Right ventricle myocardium superior (tissue), 1 donor: ENCODE results near the gene NOD2. TPM values are rescaled to one million over a fixed set of nuclear protein-coding genes. Genes with fewer than 3 reads are reported as not detected.

ENCODE experiments used
- ATAC-seq: fragments of 200-7000 bp; cut with Tn5 transposase; one replicate; pipeline ENCODE4 v1.9.1; 2020; ENCODE audit warnings: mild to moderate bottlenecking; ENCODE audit not compliant: poor library complexity
- DNase-seq: peaks from one replicate; pipeline ENCODE4 v3.0.0-alpha.2; 2020
- intact Hi-C: fragments of 100-400 bp; cut with DNase I; formaldehyde crosslinking; loops from one replicate; pipeline ENCODE4 v1.11.2; 2022
- long read RNA-seq: library from polyadenylated mRNA; unstranded; transcript quantifications from one replicate; pipeline ENCODE4 v2.0.0, GENCODE V29; 2021
- total RNA-seq: library from RNA; stranded (reverse); fragmentation: NEBNext Ultra II Directional; extraction: Animal tissue kit (Norgen Biotek cat#: 25700); gene quantifications from one replicate; pipeline ENCODE4 v1.2.1, GENCODE V29; 2021
- donor health status: DM: no; HTN: yes; CAD: no; lungs with severe emphysema.

NOD2 gene
- 0.48 TPM for total RNA-seq
- long read RNA-seq, partial matches to known transcripts = 0 of 1 reads
- long read RNA-seq, other reads (novel, unspliced or antisense) = 1 of 1 reads

DNA sequence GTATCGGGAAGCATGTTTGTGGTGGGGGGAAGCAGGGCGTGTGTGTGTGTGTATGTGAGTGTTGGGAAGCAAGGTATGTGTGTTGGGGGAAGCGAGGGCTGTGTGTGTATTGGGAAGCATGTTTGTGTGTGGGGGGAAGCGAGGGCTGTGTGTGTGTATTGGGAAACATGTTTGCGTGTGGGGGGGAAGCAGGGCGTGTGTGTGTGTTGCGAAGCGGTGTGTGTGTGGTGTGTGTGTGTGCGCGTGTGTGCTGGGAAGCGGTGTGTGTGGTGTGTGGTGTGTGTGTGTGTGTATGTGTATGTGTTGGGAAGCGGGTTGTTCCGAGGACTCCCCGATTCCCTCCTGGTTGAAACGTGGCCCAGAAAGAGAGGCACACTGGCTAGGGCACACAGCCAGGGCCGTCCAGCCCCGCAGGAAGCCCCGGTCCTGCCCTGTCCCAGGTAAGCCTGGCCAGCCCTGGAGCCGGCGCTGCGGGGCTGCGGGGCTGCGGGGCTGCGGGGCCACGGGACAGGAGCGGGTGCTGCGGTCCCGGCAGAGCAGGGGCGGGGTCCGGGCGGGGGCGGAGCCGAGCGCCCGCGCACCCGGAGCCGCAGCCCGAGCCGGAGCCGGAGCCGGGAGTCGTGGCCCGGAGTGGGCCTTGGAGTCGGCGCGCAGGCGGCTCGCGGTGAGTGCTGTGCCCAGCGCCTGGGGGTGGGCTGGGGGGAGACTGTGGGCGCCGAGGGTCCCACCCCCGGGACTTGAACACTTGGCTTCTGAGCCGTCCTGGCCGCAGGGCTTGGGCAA is at the start of gene NOD2:
Gene NOD2, plus strand, starts transcription at position 608 of the 783 bp plus-strand sequence. CDS start 5,890 bp downstream, outside the sequence.
- intact Hi-C loops = no loop called here
- ATAC-seq (peak; percentile 57), DNase-seq (no peak)

DNA sequence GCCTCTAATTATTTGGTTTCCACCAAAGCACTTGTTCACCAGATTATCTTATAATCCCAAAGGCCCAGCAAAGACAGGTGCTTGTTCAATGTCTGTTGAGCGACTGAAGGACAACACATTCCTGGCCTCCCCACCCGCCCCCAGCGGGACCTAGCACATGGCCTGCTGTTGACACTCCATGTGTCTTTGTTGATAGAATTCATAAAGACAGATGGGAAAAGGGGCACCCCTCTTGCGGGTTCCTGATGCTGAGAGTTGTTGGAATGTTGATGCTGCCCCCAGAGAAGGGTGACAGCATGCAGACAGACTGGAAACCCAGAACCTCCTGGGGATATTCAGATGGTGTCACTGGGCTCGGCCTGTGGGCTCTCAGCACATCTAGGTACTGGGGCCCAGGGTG is 49.2 kb upstream of the NOD2 start:
- DNase-seq (no peak), ATAC-seq (no peak)
- intact Hi-C loops = no loop called here

DNA sequence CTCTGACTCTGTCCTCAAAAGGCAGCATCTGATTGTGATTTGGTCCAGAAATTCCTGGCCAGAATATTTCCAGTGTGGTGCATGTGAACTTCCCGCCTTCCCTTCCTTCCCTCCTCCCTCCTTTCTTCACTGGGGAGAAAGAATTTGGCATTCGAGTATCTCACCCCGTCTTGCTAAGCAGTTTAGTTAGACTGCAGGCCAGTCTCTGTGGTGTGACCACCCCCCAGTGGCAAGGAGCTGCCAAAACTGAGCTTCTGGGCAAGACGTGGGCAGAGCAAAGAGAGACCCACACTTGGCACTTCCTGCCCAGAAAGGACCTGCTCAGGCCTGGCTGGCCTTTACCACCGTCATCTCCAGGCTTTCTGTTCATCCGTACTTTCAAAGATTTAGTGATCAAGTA is 48.7 kb upstream of the NOD2 start:
- intact Hi-C loops = no loop called here
- ATAC-seq (peak; percentile 60), DNase-seq (no peak)

- intact Hi-C loops = no loop called here
- ATAC-seq (no peak), DNase-seq (no peak)
These were observed 47.7 kb upstream of the NOD2 start for GRCh38 chr16:50645563-50646220.

DNA sequence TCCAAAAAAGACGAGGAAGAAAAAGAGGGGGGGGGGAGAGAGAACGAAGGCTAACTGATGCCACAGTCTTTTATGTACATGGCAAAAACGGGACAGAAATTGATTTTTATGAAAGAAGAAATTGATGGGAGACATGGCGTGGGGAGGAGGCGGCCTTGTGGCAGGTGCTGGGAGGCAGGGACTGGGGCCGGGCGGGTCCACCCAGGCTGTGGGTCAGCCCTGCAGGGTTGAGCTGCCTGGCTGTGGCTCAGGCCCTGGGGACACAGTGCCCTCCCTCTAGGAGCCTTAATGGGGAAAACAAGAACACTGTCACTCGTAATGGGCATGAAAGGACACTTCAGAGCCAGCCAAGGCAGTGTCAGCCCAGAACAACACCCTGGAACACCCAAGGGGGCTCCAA is 47.1 kb upstream of the NOD2 start:
- no peak for ATAC-seq
- DNase-seq = no peak
- intact Hi-C loops = no loop called here

DNA sequence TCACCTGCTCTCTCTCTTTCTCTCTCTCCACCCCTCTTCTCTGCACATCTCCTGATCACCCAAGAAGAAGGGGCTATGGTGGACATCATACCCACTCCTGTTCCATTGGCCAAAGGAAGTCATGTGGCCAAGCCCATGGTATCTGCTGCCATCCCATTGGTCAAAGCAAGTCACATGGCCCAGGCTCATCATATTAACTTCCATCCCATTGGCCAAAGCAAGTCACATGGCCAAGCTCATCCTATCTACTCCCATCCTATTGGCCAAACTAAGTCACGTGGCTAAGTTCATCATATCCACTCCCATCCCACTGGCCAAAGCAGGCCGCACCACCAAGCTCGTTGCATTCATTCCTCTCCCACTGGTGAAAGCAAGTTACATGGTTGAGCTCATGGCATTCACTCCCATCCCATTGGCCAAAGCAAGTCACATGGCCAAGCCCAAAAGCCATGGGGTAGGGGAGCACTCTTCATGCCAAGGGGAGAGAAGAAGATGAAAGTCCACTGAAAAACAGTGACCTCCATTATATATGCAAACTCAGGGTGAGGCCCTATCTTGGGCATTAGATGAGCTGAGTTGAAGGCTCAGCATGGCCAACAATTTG is 41.5 kb upstream of the NOD2 start:
- DNase-seq (no peak), ATAC-seq (no peak)
- intact Hi-C loops = no loop called here

GRCh38 chr16:50652836-50653425 is 40.5 kb upstream of the NOD2 start:
- ATAC-seq = no peak
- intact Hi-C loops = no loop called here
- no peak for DNase-seq

- DNase-seq (no peak), ATAC-seq (no peak)
These were observed 39.5 kb upstream of the NOD2 start for GRCh38 chr16:50653633-50654519.

DNA sequence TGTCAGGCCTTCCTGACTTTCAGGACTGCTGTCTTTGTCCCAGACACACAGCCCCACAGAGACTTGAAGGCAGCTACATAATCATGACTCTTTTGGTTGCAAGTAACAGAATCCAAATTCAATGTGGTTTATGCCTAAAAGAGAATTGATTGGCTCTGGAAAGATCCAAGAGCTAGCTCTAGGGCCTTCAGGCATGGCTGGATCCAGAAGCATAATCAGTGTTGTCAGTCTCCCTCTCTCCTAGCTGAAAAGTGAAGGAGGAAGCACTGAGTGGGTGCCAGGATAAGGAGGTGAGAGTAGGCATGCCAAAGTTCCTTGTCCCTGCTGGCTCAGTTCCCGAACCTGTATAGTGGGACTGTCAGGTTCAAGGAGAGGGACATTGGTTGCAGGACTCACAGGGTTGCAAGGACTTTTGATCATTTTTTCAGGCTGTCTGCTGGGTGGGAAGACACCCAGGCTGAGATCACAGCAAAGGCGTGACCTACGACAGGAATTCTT is 37.8 kb upstream of the NOD2 start:
- intact Hi-C loops = no loop called here
- ATAC-seq (no peak), DNase-seq (no peak)

More at GRCh38 chr16:50653633-50654519, 39.5 kb upstream of the NOD2 start:
- intact Hi-C loops = no loop called here

DNA sequence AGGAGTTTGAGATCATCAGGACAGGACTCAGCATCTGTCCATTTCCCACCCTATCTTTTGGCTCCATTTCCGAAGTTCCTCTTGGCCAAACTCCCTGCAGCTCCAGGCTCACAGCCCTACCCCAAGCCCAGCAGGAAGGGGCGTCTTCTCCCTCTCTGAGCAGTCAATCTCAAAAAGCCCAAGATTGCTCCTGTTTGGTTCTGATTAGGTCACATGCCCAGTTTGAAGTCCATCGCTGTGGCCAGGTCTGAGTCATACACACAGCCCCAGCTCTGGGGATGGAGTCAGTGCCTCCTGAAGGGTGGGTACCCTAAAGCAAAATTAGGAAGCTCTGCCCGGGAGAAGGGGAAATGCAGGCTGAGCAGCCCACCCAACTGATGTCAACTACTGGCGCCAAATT is 36.2 kb upstream of the NOD2 start:
- no peak for DNase-seq
- intact Hi-C loops = no loop called here
- no peak for ATAC-seq

DNA sequence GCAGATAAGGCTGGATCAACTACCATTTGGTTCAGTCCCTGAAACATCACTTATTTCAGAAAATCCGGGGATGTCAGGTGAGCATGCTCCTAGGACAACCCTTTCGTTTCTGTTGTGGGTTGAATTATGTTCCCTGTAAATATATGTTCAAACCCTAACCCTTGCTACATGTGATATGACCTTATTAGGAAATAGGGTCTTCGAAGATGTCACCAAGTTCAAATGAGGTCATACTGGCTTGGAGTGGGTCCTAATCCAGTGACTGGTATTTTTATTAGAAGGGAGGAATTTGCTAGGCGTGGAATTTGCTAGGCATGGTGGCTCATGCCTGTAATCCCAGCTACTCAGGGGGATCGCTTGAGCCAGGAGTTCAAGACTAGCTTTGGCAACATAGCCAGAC is 33.6 kb upstream of the NOD2 start:
- DNase-seq (no peak), ATAC-seq (no peak)
- intact Hi-C loops = loop anchor here (10.0 kb wide), 1 partner anchor 285 kb away; no protein-coding TSS in a partner anchor

GRCh38 chr16:50662306-50662940 is 31.0 kb upstream of the NOD2 start:
- ATAC-seq (no peak), DNase-seq (no peak)
- intact Hi-C loops = loop anchor here (10.0 kb wide), 1 partner anchor 288 kb away; no protein-coding TSS in a partner anchor

DNA sequence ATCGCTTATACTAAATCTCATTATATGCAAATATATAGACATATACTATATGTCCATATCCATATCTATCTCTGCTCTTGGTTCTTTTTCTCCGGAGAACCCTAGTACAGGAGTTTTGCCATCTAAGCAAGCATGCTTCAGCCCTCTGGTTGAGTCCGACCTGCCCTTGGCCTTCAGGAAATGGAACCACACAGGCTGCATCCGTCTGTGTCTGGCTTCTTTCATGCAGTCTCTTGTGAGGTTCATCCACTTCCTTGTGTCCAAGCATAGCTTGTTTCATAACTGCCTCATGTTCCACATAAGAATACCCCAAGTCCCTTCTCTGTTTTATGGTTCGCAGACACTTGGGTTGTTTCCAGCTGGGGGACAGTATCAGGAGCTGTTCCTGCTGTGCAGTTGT is 29.1 kb upstream of the NOD2 start:
- intact Hi-C loops = loop anchor here (10.0 kb wide), 1 partner anchor 289 kb away; no protein-coding TSS in a partner anchor
- no peak for DNase-seq
- ATAC-seq = no peak

DNA sequence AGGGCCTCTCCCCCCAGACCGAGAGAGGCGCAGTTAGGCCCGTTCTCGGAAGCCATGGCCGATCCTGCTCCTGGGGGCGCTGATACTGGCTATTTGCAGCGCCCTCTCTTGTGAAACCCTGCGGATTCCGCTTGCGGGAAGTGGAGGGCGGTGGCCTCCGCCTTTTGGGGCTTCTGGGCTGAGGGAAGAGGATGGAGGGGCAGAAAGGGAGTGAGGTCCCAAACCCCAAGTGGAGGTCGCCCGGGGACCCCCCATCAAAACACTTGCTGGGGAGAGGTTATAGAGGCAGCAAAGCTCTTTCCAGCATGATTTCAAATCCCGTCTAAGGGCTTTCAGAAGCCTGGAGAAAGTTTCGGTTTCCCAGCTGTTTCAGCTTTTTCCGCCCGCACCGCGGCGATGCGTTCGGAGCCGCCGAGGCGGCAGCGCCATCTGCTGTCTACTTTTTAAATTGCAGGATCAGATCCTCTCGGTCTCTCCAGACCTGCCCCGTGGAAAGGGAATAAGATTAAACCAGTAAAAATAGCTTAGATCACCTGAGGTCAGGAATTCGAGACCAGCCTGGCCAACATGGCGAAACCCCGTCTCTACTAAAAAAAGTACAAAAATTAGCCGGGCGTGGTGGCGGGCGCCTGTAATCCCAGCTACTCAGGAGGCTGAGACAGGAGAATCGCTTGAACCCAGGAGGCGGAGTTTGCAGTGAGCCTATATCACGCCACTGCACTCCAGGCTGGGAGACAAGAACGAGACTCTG is 28.1 kb upstream of the NOD2 start:
- intact Hi-C loops = loop anchor here (10.0 kb wide), 1 partner anchor 291 kb away; no protein-coding TSS in a partner anchor
- DNase-seq (peak; percentile 86), ATAC-seq (peak; percentile 94)

DNA sequence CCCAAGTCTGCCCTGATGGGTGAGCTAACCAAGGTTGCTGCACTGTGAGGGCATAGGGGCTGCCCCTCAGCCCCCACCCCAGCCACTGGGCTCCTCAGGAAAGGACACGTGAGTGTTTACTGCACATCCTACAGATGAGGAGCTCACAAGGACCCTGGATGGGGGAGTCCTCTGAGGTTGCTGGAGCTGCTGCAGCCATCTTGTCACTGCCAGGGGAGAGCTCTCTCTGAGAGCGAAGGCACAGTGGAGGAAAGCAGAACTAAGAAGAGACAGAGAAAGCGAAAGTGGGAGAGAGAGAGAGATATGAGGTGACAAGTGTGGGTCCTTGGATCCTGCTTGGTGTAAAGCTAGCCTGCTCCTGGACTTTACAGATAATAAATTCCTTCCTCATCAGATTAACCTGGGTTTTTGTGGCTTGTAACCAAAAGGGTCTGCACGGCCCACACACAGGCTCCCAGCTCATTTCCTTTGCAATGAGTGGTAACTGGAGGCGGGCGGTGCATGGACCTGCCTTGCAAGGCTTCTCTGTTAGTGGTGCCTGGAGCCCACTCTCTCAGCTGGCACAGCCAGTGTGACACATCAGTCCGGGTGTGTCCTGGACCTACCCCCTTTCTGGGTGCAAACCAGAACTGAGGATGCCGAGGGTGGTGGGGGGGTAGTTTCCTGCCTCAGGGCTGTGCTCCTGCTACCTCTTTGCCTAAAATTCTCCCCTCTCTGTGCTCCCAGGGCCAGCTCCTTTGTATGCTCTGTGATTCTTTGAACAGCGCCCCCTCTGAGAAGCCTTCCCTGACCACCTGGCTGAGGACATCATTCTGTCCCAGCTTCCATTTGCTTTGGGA is 26.5 kb upstream of the NOD2 start:
- intact Hi-C loops = loop anchor here (10.0 kb wide), 1 partner anchor 292 kb away; no protein-coding TSS in a partner anchor
- no peak for DNase-seq
- no peak for ATAC-seq
